GM23248 (cell line): ENCODE measurements around the gene CFAP65.

Experiments used
- EZH2 ChIP-seq: fragments of 200-600 bp; sonication (generic); IDR thresholded peaks from 2 replicates; pipeline ENCODE4 v1.6.1; 2018; ENCODE audit warnings: antibody characterized with exemption, mild to moderate bottlenecking; ENCODE audit not compliant: insufficient read depth, poor library complexity, severe bottlenecking
- EZH2phosphoT487 ChIP-seq: fragments of 200-600 bp; sonication (generic); IDR thresholded peaks from 2 replicates; pipeline ENCODE4 v1.6.1; 2018; ENCODE audit warnings: antibody characterized with exemption, moderate library complexity, mild to moderate bottlenecking, low read depth; ENCODE audit not compliant: insufficient read depth

DNA sequence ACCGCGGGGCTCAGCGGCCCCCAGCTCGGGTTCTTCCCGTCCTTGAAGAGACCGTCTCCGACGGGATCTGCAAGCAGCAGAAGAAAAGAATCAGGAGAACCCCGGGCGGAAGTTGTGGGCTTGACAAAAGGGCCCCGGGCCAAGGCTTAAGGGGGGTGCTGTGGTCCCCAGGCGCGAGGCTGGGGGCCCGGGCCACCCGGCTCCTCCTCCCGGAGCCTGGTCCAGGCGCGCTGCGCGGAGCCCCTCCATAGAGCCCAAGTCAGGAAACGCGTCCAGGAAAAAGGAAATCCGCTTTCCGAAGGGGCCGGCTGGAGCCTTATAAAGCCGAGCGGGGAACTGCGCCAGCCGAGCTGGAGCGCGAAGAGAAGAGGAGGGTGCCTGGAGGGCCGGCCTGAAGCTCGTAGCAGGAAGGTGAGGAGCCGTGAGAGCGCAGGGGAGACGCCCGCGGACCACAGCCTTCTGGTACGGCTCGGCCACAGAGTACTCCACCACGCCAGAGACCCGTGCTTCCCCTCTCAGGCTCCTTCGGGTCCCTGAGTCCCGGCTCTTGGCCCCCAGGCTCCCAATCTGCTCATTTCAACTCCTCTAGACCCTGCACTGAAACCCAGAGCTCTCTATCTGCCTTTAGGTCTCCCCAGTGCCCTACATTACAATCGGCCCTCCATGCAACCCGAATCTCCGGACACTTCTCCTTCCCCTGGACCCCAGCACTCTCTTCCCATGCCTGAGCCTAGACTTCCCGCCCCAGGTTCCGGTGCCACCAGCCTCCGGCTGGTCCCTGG lies 56.9 kb downstream of the CFAP65 start:
- TF ChIP-seq EZH2 (peak; percentile 98), EZH2phosphoT487 (0 out of 2 replicates have a peak, but pooled peaks have one; percentile 35)
